ENCODE measurements around the gene CDCA8. TPM values are rescaled to one million over a fixed set of nuclear protein-coding genes. Genes with fewer than 3 reads are reported as not detected.
"Not testable (repeated sequence)": the region's sequence is repeated elsewhere in the genome, so short reads cannot be mapped to it uniquely, and the experiment has no call there.

Gene CDCA8
- total and polyA plus RNA-seq, 2 of the 13 experiments (the other 11 are each of a cell fraction or from before 2014, with no cell fraction given) = 24.1 to 38.6 TPM

GRCh38 chr1:37687764-37688163 is 4.6 kb upstream of the CDCA8 start:
- DNase-seq (ENCODE audit: low spot score); H3K27ac ChIP-seq (ENCODE audit: extremely low read length, insufficient read depth, low read length); FAIRE-seq; in situ Hi-C loops (cut with HindIII; ENCODE audit: extremely low pct_ligation_motif_present, low pct_unique_long_range_greater_than_20kb); H3K9ac ChIP-seq (ENCODE audit: insufficient read depth, low read depth, low read length); H2AFZ ChIP-seq (ENCODE audit: low read length); intact Hi-C loops (cut with micrococcal nuclease; ENCODE audit: unreplicated experiment); H3K9me3 ChIP-seq (ENCODE audit: low read length); CTCF ChIA-PET (ENCODE audit: low intra/inter-chr PET ratio, low total read pairs); H3K4me2 ChIP-seq (ENCODE audit: low read depth, low read length); BruUV-seq (replicated peaks); H4K20me1 ChIP-seq (ENCODE audit: insufficient read depth, low read length); H3K27me3 ChIP-seq (ENCODE audit: control insufficient read depth in 1 of 2, insufficient read depth in 2 of 2, low read length in 2 of 2); H3K4me3 ChIP-seq (replicated peaks in 1 of 3; ENCODE audit: insufficient read depth in 1 of 3, low read depth in 2 of 3, low read length in 3 of 3); ATAC-seq; POLR2A ChIA-PET: not testable (repeated sequence)
- WGBS (ENCODE audit: low lambda C conversion rate) = 95% methylated on average over 2 of the region's 2 CpGs
- Histone ChIP-seq H3K79me2 (ENCODE audit: insufficient read depth, low read length) (peaks cover 24% of the 10 kb centered on the region), H3K36me3 (replicated peaks in 1 of 2; ENCODE audit: control insufficient read depth in 1 of 2, insufficient read depth in 2 of 2, low read length in 2 of 2) (peaks cover 6 to 29% of the 10 kb centered on the region in 2 experiments), H3K4me1 (ENCODE audit: insufficient read depth, low read length) (peaks cover 12% of the 10 kb centered on the region)
- TF ChIP-seq ZNF121 (CRISPR knock-in tag; IDR thresholded peaks at IDR 0.05) = peak; percentile 81

- ChIA-PET CTCF (ENCODE audit: low intra/inter-chr PET ratio, low total read pairs) (no interaction called here), POLR2A (interaction anchor here (2.3 kb wide), 1 partner anchor 93 kb away, joined by 14 read pairs; the partner anchor contains the start of gene GNL2)
- Histone ChIP-seq H3K4me3 (replicated peaks in 1 of 3; ENCODE audit: insufficient read depth in 1 of 3, low read depth in 2 of 3, low read length in 3 of 3) (peak overlapping the region; percentile 83 to 99 (median 94); a peak in 5 of 6 replicates), H4K20me1 (ENCODE audit: insufficient read depth, low read length) (no peaks in the 10 kb centered on the region), H3K27ac (ENCODE audit: extremely low read length, insufficient read depth, low read length) (no peak overlapping the region), H2AFZ (ENCODE audit: low read length) (no peak overlapping the region), H3K9ac (ENCODE audit: insufficient read depth, low read depth, low read length) (peak overlapping the region; percentile 76), H3K9me3 (ENCODE audit: low read length) (no peaks in the 10 kb centered on the region), H3K4me1 (ENCODE audit: insufficient read depth, low read length) (peaks cover 16% of the 10 kb centered on the region), H3K4me2 (ENCODE audit: low read depth, low read length) (peak overlapping the region; percentile 93), H3K27me3 (ENCODE audit: control insufficient read depth in 1 of 2, insufficient read depth in 2 of 2, low read length in 2 of 2) (no peaks in the 10 kb centered on the region; a peak in 1 of 5 replicates), H3K36me3 (replicated peaks in 1 of 2; ENCODE audit: control insufficient read depth in 1 of 2, insufficient read depth in 2 of 2, low read length in 2 of 2) (peaks cover 2 to 17% of the 10 kb centered on the region in 2 experiments), H3K79me2 (ENCODE audit: insufficient read depth, low read length) (peaks cover 28% of the 10 kb centered on the region)
- ATAC-seq (no peak), DNase-seq (ENCODE audit: low spot score) (no peak), FAIRE-seq (no peak)
- in situ Hi-C loops (cut with HindIII; ENCODE audit: extremely low pct_ligation_motif_present, low pct_unique_long_range_greater_than_20kb) = no loop called here
- TF ChIP-seq HHEX (CRISPR knock-in tag; IDR thresholded peaks at IDR 0.05) = no peak
- no peak for TF ChIP-seq ZSCAN31 (CRISPR knock-in tag; IDR thresholded peaks at IDR 0.05; ENCODE audit: low read depth)
- no peak for TF ChIP-seq ZNF792 (CRISPR knock-in tag; IDR thresholded peaks at IDR 0.05)
- TF ChIP-seq ZNF34 (CRISPR knock-in tag; IDR thresholded peaks at IDR 0.05; ENCODE audit: borderline replicate concordance) = no peak
- TF ChIP-seq KDM3A (CRISPR knock-in tag; IDR thresholded peaks at IDR 0.05; ENCODE audit: low read depth) = no peak
- TF ChIP-seq WIZ (CRISPR knock-in tag; IDR thresholded peaks at IDR 0.05) = no peak
- TF ChIP-seq ZBTB1 (CRISPR knock-in tag; IDR thresholded peaks at IDR 0.05; ENCODE audit: borderline replicate concordance) = no peak
- no peak for TF ChIP-seq DNMT3B (CRISPR knock-in tag; conservative IDR thresholded peaks at IDR 0.05)
- TF ChIP-seq GRHL1 (CRISPR knock-in tag; conservative IDR thresholded peaks at IDR 0.05) = no peak
- no peak for TF ChIP-seq ZNF280B (CRISPR knock-in tag; IDR thresholded peaks at IDR 0.05; ENCODE audit: borderline replicate concordance)
- TF ChIP-seq NFKBIZ (CRISPR knock-in tag; IDR thresholded peaks at IDR 0.05) = no peak
- no peak for TF ChIP-seq TBL1XR1 (IDR thresholded peaks at IDR 0.05; ENCODE audit: borderline replicate concordance, low read length, partially characterized antibody)
- no peak for TF ChIP-seq TFE3 (CRISPR knock-in tag; IDR thresholded peaks at IDR 0.05)
- no TSS peak for BruUV-seq (replicated peaks)
- intact Hi-C loops (cut with micrococcal nuclease; ENCODE audit: unreplicated experiment) = no loop called here
- WGBS (ENCODE audit: low lambda C conversion rate) = 92% methylated on average over 4 of the region's 4 CpGs
Measured at GRCh38 chr1:37688926-37689325, 3.4 kb upstream of the CDCA8 start.

Measured in HepG2 (cell line).